Thyroid gland (tissue), 4 donors: ENCODE results near the gene ANGPTL3. TPM values are rescaled to one million over a fixed set of nuclear protein-coding genes. Genes with fewer than 3 reads are reported as not detected.

ENCODE experiments used
- DNase-seq, 2 donors: peaks; one replicate each; pipeline ENCODE4 v3.0.0-alpha.2; 2019
- H3K27ac ChIP-seq, 3 donors: fragments of 200-600 bp; sonication (generic); 1 replicate in 2 of 3; 2 replicates in 1 of 3; pipeline ENCODE4 v1.5.1; 2016 to 2019; ENCODE audit warnings: mild to moderate bottlenecking in 1 of 3, moderate library complexity in 1 of 3
- H3K27me3 ChIP-seq: fragments of 200-600 bp; sonication (generic); one replicate; pipeline ENCODE4 v1.5.1; 2019
- H3K36me3 ChIP-seq, 2 donors: fragments of 200-600 bp; sonication (generic); one replicate each; pipeline ENCODE4 v1.5.1; 2016 to 2019
- H3K4me1 ChIP-seq, 2 donors: fragments of 200-600 bp; sonication (generic); one replicate each; pipeline ENCODE4 v1.5.1; 2017 to 2019
- H3K4me3 ChIP-seq, 3 donors: fragments of 200-600 bp; sonication (generic); replicated peaks in 1 of 3; 1 replicate in 2 of 3; 2 replicates in 1 of 3; pipeline ENCODE4 v1.5.1; 2016; ENCODE audit warnings: mild to moderate bottlenecking in 1 of 3
- H3K9me3 ChIP-seq: fragments of 200-600 bp; sonication (generic); one replicate; pipeline ENCODE4 v1.5.1; 2017
- CTCF ChIP-seq, 6 experiments: fragments of 200-600 bp in 3 of 6; fragments of 450-650 bp in 3 of 6; sonication (generic) in 3 of 6; IDR thresholded peaks; one replicate each; pipeline ENCODE4 v1.5.1; 2016 to 2019; ENCODE audit warnings: antibody characterized with exemption in 6 of 6, mild to moderate bottlenecking in 2 of 6, inconsistent platforms in 1 of 6, moderate library complexity in 1 of 6
- POLR2A ChIP-seq, 2 donors: fragments of 450-650 bp; IDR thresholded peaks; one replicate each; pipeline ENCODE4 v1.6.1; 2017; ENCODE audit warnings: antibody characterized with exemption in 2 of 2, mild to moderate bottlenecking in 2 of 2, moderate library complexity in 1 of 2
- WGBS, 2 donors: methylation state at CpG; one replicate each; pipeline ENCODE4 v1.1.5; 2017; 5-methylcytosine and 5-hydroxymethylcytosine counted together
- intact Hi-C: fragments of 100-400 bp; cut with DNase I; formaldehyde crosslinking; loops from one replicate; pipeline ENCODE4 v1.15.1; 2023
- total RNA-seq, 4 donors: library from RNA; depleted of rRNA; stranded (reverse); fragments of >200 nt; gene quantifications; one replicate each; pipeline ENCODE4 v1.2.3, GENCODE V29; 2016

The ANGPTL3 gene
- total RNA-seq, 4 donors from 2014 or later: not detected

GRCh38 chr1:62628506-62628905, 31.2 kb downstream of the ANGPTL3 start:
- H3K36me3 ChIP-seq: peaks cover 2 to 19% of the 10 kb centered on the region in 2 donors
- WGBS, 2 donors: 81 to 96% methylated on average over 1 of the region's 1 CpG
- DNase-seq: no peak

GRCh38 chr1:62637392-62638105, 40.2 kb downstream of the ANGPTL3 start:
- Histone ChIP-seq H3K9me3 (no peaks in the 10 kb centered on the region), H3K4me1 (no peaks in the 10 kb centered on the region), H3K27me3 (no peaks in the 10 kb centered on the region), H3K4me3 (no peak overlapping the region), H3K36me3 (peaks cover 11 to 14% of the 10 kb centered on the region in 2 donors), H3K27ac (no peak overlapping the region)
- intact Hi-C loops: no loop called here
- WGBS, 2 donors: 93 to 95% methylated on average over 6 of the region's 6 CpGs
- TF ChIP-seq CTCF (IDR thresholded peaks at IDR 0.05) (no peak), POLR2A (IDR thresholded peaks at IDR 0.05) (no peak)
- DNase-seq: no peak

More at GRCh38 chr1:62628506-62628905, 31.2 kb downstream of the ANGPTL3 start:
- no peak overlapping the region for H3K4me3 ChIP-seq
- no peaks in the 10 kb centered on the region for H3K9me3 ChIP-seq
- no peaks in the 10 kb centered on the region for H3K27me3 ChIP-seq
- no peaks in the 10 kb centered on the region for H3K4me1 ChIP-seq
- no peak overlapping the region for H3K27ac ChIP-seq
- intact Hi-C loops: no loop called here
- TF ChIP-seq POLR2A (IDR thresholded peaks at IDR 0.05): no peak
- TF ChIP-seq CTCF (IDR thresholded peaks at IDR 0.05): no peak

- TF ChIP-seq POLR2A (IDR thresholded peaks at IDR 0.05) (no peak), CTCF (IDR thresholded peaks at IDR 0.05) (no peak)
- H3K36me3 ChIP-seq: peaks cover 0 to 8% of the 10 kb centered on the region in 2 donors
- no peak for DNase-seq
- intact Hi-C loops: no loop called here
- H3K4me1 ChIP-seq: no peaks in the 10 kb centered on the region
- no peaks in the 10 kb centered on the region for H3K9me3 ChIP-seq
- no peak overlapping the region for H3K4me3 ChIP-seq
- no peak overlapping the region for H3K27ac ChIP-seq
- WGBS, 2 donors: 98 to 100% methylated on average over 1 of the region's 1 CpG
- no peaks in the 10 kb centered on the region for H3K27me3 ChIP-seq
Measured at GRCh38 chr1:62643283-62643682, 46.0 kb downstream of the ANGPTL3 start.

- H3K27me3 ChIP-seq: no peaks in the 10 kb centered on the region
- intact Hi-C loops: no loop called here
Measured at GRCh38 chr1:62652387-62652786, 55.1 kb downstream of the ANGPTL3 start.

More at GRCh38 chr1:62652387-62652786, 55.1 kb downstream of the ANGPTL3 start:
- Histone ChIP-seq H3K27ac (no peak overlapping the region), H3K4me1 (no peaks in the 10 kb centered on the region), H3K9me3 (no peaks in the 10 kb centered on the region), H3K4me3 (no peak overlapping the region), H3K36me3 (no peaks in the 10 kb centered on the region)
- TF ChIP-seq CTCF (IDR thresholded peaks at IDR 0.05): no peak
- TF ChIP-seq POLR2A (IDR thresholded peaks at IDR 0.05): no peak
- no peak for DNase-seq
